Panc1 (cell line): Measurements from ENCODE around the gene STPG1.

Experiments used
- CTCF ChIP-seq: fragments of 450-650 bp; IDR thresholded peaks from 2 replicates; pipeline ENCODE4 v1.5.1; 2017; ENCODE audit warnings: mild to moderate bottlenecking
- POLR2AphosphoS5 ChIP-seq: IDR thresholded peaks from 2 replicates; pipeline ENCODE4 v1.6.1; 2012; ENCODE audit warnings: mild to moderate bottlenecking, low read depth, low read length, moderate library complexity
- REST ChIP-seq, 2 experiments: IDR thresholded peaks; 2 replicates each; pipeline ENCODE4 v1.6.1; 2011 to 2012; ENCODE audit warnings: low read depth in 2 of 2, control low read depth in 1 of 2, low read length in 1 of 2, mild to moderate bottlenecking in 1 of 2, moderate library complexity in 1 of 2; ENCODE audit not compliant: insufficient read depth in 1 of 2
- SIN3A ChIP-seq: IDR thresholded peaks from 2 replicates; pipeline ENCODE4 v1.6.1; 2012; ENCODE audit warnings: low read depth, mild to moderate bottlenecking, low read length, moderate library complexity, borderline replicate concordance; ENCODE audit not compliant: insufficient read depth

GRCh38 chr1:24418898-24419628, 5.5 kb upstream of the STPG1 start:
- TF ChIP-seq CTCF, result no peak
- TF ChIP-seq REST (IDR thresholded peaks at IDR 0.05; ENCODE audit: insufficient read depth in 1 of 2, low read depth in 2 of 2, low read length in 1 of 2), result no peak
- no peak for TF ChIP-seq SIN3A
- no peak for TF ChIP-seq POLR2AphosphoS5
